ENCODE results near the gene RASSF10. TPM values are rescaled to one million over a fixed set of nuclear protein-coding genes. Genes with fewer than 3 reads are reported as not detected.

RASSF10 gene
- polyA plus RNA-seq, 1 donor = 0.34 TPM

- DNase-seq = no peak
These were observed 52.3 kb downstream of the RASSF10 start for GRCh38 chr11:13061294-13061990.
